SU-DHL-6 (cell line): ENCODE data around the gene C5AR2.

Source experiments
- EZH2phosphoT487 ChIP-seq: fragments of 200-600 bp; sonication (generic), shearing (Covaris generic); conservative IDR thresholded peaks from 2 replicates; pipeline ENCODE4 v1.6.1; 2018; ENCODE audit warnings: mild to moderate bottlenecking, antibody characterized with exemption, low read length, moderate library complexity, mixed read lengths
- TF ChIP-seq, protein P1 (sequence below): fragments of 200-600 bp; sonication (generic); IDR thresholded peaks from one replicate; pipeline ENCODE4 v1.5.1; 2017; ENCODE audit warnings: antibody characterized with exemption, mild to moderate bottlenecking, low read length, moderate library complexity; ENCODE audit not compliant: insufficient read depth, poor library complexity, severe bottlenecking

DNA sequence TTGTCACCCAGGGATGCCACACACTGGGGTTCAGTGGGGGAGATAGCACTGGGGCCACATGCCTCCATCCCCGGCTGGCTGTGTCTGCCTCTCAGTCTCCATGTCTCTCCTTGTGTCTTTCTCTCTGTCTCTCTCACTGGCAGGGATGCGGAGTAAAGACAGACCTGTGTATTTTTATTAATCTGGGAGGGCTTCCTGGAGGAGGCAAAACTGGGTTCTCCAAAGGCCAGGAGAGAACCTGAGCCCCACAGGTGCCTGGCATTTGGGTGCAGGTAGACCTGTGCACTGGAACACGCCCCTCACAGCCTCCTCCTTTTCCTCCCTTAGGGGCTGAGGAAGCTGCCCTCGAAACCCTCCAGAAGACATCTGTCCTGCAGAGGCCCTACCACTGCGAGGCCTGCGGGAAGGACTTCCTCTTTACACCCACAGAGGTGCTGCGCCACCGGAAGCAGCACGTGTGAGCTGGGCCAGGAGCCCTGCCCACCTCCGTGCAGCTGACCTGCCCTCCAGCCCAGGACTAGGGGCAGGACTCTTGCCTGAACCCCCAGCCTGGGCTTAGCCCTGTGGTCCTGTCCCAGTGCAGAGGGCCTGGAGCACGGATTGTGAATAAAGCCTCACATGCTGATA is 49.8 kb downstream of the C5AR2 start:
- TF ChIP-seq, protein P1, sequence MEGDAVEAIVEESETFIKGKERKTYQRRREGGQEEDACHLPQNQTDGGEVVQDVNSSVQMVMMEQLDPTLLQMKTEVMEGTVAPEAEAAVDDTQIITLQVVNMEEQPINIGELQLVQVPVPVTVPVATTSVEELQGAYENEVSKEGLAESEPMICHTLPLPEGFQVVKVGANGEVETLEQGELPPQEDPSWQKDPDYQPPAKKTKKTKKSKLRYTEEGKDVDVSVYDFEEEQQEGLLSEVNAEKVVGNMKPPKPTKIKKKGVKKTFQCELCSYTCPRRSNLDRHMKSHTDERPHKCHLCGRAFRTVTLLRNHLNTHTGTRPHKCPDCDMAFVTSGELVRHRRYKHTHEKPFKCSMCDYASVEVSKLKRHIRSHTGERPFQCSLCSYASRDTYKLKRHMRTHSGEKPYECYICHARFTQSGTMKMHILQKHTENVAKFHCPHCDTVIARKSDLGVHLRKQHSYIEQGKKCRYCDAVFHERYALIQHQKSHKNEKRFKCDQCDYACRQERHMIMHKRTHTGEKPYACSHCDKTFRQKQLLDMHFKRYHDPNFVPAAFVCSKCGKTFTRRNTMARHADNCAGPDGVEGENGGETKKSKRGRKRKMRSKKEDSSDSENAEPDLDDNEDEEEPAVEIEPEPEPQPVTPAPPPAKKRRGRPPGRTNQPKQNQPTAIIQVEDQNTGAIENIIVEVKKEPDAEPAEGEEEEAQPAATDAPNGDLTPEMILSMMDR: no peak
- TF ChIP-seq EZH2phosphoT487: no peak
